ENCODE data around the gene DENND10.
"Not testable (repeated sequence)": the region's sequence is repeated elsewhere in the genome, so short reads cannot be mapped to it uniquely, and the experiment has no call there.

The DENND10 gene, protein sequence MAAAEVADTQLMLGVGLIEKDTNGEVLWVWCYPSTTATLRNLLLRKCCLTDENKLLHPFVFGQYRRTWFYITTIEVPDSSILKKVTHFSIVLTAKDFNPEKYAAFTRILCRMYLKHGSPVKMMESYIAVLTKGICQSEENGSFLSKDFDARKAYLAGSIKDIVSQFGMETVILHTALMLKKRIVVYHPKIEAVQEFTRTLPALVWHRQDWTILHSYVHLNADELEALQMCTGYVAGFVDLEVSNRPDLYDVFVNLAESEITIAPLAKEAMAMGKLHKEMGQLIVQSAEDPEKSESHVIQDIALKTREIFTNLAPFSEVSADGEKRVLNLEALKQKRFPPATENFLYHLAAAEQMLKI

DNA sequence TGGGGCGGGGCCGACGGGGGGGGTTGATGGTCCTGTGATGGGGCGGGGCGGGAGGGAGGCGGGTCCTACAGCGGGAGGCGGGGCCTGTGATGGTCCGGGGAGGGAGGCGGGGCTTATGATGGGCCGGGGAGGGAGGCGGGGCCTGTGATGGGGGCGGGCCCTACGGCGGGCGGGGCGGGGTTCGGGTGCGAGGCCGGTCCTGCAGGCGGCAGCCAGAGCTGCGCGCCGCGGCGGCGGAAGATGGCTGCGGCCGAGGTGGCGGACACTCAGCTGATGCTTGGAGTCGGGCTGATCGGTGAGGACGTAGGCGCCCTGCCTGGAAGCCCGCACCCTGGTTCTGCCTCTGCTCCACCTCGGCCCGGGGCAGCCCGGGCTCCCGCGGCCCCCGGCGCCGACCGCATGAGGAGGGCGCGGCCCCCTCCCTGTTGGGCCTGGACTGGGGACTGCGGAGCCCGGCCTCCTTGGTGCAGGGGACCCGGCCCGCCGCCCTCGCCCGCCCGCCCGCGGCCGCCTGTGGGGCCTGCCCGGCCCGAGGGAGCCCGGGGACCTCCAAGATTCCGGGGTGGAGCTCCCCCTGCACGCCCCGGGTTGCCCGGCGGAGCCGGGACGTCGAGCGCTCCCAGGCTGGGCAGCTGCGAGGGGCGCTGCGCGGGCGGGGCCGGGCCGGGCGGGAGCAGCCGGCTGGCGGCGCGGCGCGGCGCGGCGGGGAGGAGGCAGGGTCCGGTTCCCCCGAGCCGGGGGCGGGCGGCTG, at the start of gene DENND10:
DENND10 (plus strand) TSS at position 211 of the 751 bp plus-strand sequence; CDS start at position 241, 30 bp downstream.
- DNase-seq = peak; percentile 78

DNA sequence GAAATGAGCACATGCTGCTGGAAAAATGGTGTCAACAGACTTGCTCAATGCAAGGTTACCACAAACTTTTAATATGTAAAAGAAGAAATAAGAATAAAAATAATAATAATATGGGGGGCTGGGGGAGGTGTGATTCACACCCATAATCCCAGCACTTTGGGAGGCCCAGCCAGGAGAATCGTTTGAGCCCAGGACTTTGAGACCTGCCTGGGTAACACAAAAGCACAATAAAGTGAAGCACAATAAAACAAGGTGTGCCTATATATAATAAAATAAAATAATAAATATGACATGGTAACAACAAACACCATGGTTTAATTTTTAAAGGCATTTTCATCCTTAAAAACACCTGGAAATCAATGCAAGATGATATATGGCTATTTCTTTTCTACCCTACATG, 48.4 kb upstream of the DENND10 start:
- DNase-seq = no peak

- no peak for DNase-seq
These were observed 45.9 kb upstream of the DENND10 start for GRCh38 chr10:119058010-119058409.

DNA sequence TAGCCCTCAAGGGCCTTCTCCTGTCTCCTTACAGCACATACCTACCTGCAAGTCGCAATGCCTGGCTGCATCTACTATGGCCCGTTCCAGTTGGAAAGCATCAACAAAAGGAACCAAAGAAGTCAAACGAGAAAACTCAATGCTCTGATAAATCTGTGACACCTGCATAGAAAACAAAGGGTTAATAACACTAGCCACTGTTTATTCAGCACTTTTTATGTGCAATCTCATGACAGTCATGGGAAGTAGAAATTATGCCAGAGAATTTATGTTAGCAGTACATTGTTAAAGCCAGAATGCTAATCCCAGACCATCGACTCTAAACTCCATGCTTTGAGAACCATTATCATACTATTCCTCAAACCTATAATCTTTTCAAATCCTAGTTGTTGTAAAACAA, 44.4 kb upstream of the DENND10 start:
- no peak for DNase-seq

- no peak for DNase-seq
These were observed 43.8 kb upstream of the DENND10 start for GRCh38 chr10:119060107-119060506.

- DNase-seq = no peak
These were observed 42.6 kb upstream of the DENND10 start for GRCh38 chr10:119061352-119061751.

DNA sequence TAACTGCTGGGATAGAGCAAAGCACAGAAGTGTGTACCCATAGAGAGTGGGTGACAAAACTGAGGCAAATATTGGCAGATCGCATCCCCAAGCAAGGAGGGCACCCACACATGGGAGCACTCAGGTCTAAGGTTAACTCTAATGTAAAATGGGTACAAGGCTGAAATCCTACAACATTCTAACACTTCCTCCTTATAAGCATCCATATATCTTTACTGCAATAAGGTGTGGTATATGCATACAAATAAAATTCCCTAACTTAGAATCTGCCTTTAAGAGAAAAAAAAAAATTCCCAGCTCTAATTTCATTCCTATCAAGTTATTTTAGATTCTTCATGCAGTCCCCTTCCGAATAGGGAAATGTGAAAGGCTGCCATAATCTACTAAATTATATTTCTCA, 42.0 kb upstream of the DENND10 start:
- no peak for DNase-seq

- no peak for DNase-seq
These were observed 33.3 kb upstream of the DENND10 start for GRCh38 chr10:119070395-119071165.

GRCh38 chr10:119073584-119073983, 30.3 kb upstream of the DENND10 start:
- DNase-seq = no peak

DNA sequence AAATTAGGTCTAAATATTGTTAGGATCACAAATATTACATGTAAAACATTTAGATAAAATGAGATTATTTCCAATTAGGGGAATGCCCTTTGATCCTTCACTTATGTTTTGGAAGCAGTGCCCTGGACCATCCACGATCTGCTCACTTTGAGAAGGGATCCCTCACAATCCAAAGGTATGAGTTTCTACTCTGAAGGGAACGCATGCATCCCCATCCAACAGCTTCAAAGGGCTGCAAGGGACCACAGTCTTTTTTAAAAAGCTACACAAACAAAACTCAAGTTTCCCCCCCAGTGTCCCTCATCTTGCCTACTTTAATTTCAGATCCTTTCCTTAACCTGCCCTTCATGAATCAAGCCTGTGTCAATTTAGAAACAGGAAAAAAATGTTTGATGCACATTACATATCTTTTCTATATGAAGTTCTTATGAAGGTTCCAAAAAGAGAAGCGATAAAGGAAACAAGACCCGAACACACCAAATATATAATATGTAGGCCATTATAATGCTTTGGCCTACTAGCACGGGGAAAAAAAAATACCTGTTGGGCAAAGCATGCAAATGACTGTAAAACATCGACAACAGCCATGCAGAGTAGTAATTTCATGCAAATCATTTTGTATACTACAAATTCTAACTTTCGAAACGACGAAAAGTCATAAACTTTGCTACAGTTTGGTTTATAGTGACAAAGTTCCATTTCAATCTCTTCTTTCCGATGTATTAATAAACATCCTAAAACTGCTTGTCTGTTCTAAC, 25.3 kb upstream of the DENND10 start:
- no peak for DNase-seq

- peak; percentile 81 for DNase-seq
These were observed 24.1 kb upstream of the DENND10 start for GRCh38 chr10:119079599-119080520.

DNA sequence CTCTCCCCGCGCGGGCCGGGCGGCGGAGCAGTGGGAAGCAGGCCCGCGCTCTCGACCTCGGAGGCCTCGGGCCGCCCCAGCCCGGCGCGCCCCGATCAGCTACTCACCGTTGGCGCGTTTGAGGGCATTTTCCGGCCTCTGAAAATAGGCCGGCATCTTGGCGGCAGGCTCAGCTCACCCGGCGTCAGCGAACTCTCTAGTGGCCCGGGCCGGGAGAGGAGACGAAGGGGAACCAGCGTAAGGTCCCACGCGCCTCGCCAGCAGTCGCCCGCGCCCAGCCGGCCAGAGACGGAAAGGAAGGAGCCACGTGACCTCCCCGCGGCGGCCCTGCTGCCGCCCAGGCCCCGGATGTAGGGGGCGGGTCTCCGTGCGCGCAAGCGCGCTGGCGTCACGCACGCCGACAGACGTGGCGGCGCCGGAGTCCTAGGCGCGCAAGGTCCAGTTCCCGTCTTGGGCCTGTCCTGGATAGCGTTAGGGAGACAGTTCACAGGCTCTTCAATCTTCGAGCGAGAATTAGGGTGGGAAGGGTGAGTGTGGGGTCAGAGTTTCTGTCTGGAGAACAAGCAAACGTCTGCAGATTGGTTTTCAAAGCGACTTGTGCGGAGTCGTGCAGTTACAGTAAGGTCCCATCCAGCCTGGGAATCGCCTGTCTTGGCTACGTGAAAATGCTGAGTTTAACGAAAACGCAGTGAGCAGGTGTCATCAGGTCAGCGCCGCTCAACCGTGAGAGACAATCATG, 23.2 kb upstream of the DENND10 start, which contains the start of gene EIF3A:
EIF3A (minus strand) TSS at position 297 of the 739 bp plus-strand sequence; CDS start at position 156, 141 bp downstream.
- DNase-seq = peak; percentile 95

- no peak for DNase-seq
These were observed 19.0 kb upstream of the DENND10 start for GRCh38 chr10:119084896-119085295.

DNA sequence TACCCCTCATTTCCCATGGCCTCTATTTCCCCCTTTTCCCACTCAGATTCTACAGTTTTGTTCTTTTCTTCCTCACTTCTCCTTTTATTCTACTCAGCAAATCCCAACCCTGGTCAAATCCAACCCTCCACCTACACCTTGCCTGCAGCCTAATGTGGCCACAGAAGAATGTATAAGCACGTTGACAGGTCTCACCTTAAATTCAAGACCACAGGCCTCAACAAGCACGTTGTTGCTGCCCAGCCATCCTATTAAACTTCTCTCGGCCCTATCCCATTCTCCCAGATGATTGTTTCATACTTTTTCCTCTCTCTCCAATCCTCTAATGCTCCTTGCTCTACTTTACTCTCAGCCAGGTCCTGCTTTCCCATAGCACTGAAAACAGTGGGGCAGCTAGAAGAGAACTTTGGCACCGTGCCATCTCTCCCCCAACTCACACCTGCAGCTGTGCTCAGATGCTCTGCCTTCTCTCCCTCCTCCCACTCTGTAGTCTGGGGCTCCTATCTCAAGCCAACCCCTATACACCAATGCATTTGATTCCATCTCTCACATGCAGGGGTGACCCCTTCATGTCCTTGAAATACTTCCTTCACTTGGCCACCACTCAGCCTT, 16.5 kb upstream of the DENND10 start:
- no peak for DNase-seq

- no peak for DNase-seq
These were observed 13.7 kb upstream of the DENND10 start for GRCh38 chr10:119090026-119090795.

DNA sequence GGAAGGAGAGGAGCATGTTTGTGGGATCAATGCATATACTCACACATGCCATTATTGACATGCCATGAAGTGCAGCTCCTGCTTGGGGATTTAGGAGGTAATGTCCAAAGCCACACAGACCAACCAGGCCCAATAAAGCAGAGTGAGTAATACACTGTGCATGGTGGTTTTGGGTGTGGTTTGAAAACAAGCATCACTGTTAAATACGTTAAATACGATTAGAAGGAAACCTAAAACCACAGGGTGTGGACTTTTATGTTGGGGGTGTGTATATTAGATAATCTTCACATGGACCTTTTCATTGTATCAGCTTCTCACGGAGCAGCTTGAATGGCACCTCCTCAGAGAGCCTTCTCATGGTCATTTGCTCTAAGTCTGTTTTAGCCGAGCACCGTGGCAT, 12.9 kb upstream of the DENND10 start:
- peak; percentile 81 for DNase-seq

DNA sequence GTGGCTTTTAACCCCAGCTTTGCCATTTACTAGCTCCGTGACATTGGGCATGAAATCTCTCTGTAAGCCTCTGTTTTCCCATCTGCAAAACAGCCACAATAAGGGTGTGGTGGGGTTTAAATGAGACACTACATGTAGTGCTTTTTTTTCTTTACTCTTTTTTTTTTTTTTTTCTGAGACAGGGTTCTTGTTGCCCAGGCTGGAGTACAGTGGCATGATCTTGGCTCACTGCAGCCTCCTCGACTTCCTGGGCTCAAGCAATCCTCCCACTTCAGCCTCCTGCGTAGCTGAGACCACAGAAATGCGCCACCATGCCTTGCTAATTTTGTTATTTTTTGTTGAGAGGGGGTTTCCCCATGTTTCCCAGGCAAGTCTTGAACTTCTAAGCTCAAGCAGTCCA, 8.3 kb upstream of the DENND10 start:
- DNase-seq = no peak

GRCh38 chr10:119096641-119097415, 7.1 kb upstream of the DENND10 start:
- DNase-seq = not testable (repeated sequence)

GRCh38 chr10:119098576-119098975, 5.3 kb upstream of the DENND10 start:
- no peak for DNase-seq

Measured in inflammatory macrophage treated with lipopolysaccharide for 4 hours (primary cell).